H4 (cell line): Measurements from ENCODE around the gene PRRT2. TPM values are rescaled to one million over a fixed set of nuclear protein-coding genes. Genes with fewer than 3 reads are reported as not detected.

Experiments used
- DNase-seq: peaks from one replicate; pipeline ENCODE4 v3.0.0-alpha.2; 2015; ENCODE audit warnings: low spot score
- total RNA-seq: library from RNA; depleted of rRNA; stranded (reverse); fragments of >200 nt; shearing (Covaris generic); gene quantifications from 2 replicates; pipeline ENCODE4 v1.2.3, GENCODE V29; 2014; rRNA removed

The PRRT2 gene
- total RNA-seq, 1 experiment from 2014 or later: 1.0 TPM

- no peak for DNase-seq
These were observed 50.4 kb downstream of the PRRT2 start for GRCh38 chr16:29862383-29862883.

DNA sequence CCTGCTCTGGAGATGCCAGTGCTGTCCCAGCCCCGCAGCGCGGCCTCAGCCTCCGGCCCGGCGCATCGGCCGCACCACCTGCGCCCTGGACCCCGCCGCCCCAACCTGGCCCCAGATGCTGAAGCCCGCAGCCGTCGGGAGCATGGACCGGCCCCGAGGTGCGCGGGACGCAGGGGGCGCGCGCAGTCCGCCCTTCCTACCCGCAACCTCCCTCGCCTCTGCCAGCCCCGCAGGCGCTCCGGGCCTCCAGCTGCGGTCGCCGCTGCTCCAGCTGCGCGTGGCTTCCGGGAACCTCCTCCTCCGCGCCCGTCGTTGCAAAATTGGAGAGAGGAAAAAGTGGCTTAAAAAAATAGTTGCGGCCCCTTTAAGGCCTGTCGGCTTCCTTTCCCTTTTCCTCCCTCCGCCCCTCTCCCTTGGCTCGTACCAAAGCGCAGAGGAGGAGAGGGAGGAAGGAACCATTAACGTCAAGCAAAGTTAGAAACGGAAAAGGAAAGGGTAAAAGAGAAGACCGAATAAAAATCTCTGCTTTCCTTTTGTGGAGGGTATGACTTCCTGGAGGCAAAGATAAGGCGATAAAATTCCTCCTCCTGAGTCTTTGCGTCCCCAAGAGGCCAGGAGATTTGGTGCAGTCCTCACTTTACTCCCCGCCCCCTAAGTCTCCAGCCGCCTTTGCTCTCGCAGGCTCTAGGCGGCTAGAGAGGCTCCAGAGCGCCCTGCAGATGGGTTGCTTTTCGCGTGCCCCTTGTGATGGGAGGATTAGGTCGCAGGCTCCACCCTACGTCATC lies 51.1 kb downstream of the PRRT2 start, which contains the start of gene CDIPT:
TSS of gene CDIPT (minus strand) at position 343 of the 785 bp plus-strand sequence. CDS start 369 bp downstream, outside the sequence.
- DNase-seq: peak; percentile 95

- DNase-seq: no peak
These were observed 51.6 kb downstream of the PRRT2 start for GRCh38 chr16:29863669-29863984.

DNA sequence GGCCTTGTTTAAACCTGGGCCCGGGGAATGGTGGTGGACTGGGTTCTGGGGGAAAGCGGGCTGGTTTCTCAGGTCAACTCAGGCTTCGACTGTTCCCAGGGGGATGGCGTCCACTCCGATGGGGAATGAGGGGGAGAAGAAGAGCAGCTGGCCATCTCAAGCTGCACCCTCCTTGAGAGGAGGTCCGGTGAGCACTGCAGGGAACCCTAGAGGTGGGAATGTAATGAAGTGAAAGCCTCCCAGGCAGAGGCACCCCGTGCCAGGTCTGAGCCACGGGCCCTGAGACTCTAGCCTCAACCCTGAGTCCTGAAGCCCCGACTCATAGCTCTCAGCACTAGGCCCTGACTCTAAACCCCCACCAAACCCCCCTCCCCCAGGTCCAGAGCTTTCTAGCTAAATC lies 52.2 kb downstream of the PRRT2 start:
- no peak for DNase-seq

Other genes with a start within 250 kb of the PRRT2 start
- gene SPN, start 148.9 kb upstream of the PRRT2 start, total RNA-seq: 0.70 and 2.8 TPM in 2 replicates
- 0.27 and 0.93 TPM in 2 replicates for gene QPRT, start 133.0 kb upstream of the PRRT2 start, total RNA-seq
- gene C16orf54, start 66.2 kb upstream of the PRRT2 start, total RNA-seq: 3.5 and 4.6 TPM in 2 replicates
- gene ZG16, start 33.9 kb upstream of the PRRT2 start, total RNA-seq: not detected in 2 replicates
- 60.9 and 72.7 TPM in 2 replicates for gene KIF22, start 21.4 kb upstream of the PRRT2 start, total RNA-seq
- 84.6 and 135 TPM in 2 replicates for gene MAZ, start 5.7 kb upstream of the PRRT2 start, total RNA-seq
- gene PAGR1, start 4.0 kb downstream of the PRRT2 start, total RNA-seq: 43.4 and 46.3 TPM in 2 replicates
- gene MVP, start 8.3 kb downstream of the PRRT2 start, total RNA-seq: 83.0 and 87.2 TPM in 2 replicates
- gene CDIPT, start 51.0 kb downstream of the PRRT2 start, total RNA-seq: 52.8 and 58.4 TPM in 2 replicates
- 6.8 and 10.0 TPM in 2 replicates for gene SEZ6L2, start 87.4 kb downstream of the PRRT2 start, total RNA-seq
- gene ASPHD1, start 88.3 kb downstream of the PRRT2 start, total RNA-seq: 3.6 and 6.9 TPM in 2 replicates
- 3.3 and 7.4 TPM in 2 replicates for gene KCTD13, start 114.0 kb downstream of the PRRT2 start, total RNA-seq
- 60.8 and 85.4 TPM in 2 replicates for gene TMEM219, start 149.9 kb downstream of the PRRT2 start, total RNA-seq
- 11.6 and 17.2 TPM in 2 replicates for gene TAOK2, start 161.7 kb downstream of the PRRT2 start, total RNA-seq
- gene HIRIP3, start 183.4 kb downstream of the PRRT2 start, total RNA-seq: 18.2 and 24.8 TPM in 2 replicates
- 85.3 and 87.1 TPM in 2 replicates for gene INO80E, start 184.0 kb downstream of the PRRT2 start, total RNA-seq
- 0.12 TPM in 1 of 2 replicates, not detected in the other for gene DOC2A, start 198.8 kb downstream of the PRRT2 start, total RNA-seq
- gene C16orf92, start 211.0 kb downstream of the PRRT2 start, total RNA-seq: not detected in 2 replicates
- 0.04 TPM in 1 of 2 replicates, not detected in the other for gene TLCD3B, start 219.1 kb downstream of the PRRT2 start, total RNA-seq